GM18873 (cell line): Measurements from ENCODE around the gene QRICH2.

Experiments
- ATAC-seq: cut with Tn5 transposase; IDR thresholded peaks from one replicate; pipeline ENCODE4 v1.9.1; 2021; ENCODE audit warnings: mild to moderate bottlenecking, moderate library complexity, moderate number of reproducible peaks; ENCODE audit not compliant: unreplicated experiment, low FRiP score

The QRICH2 gene

GRCh38 chr17:76279742-76280287 lies 28.3 kb downstream of the QRICH2 start:
- no peak for ATAC-seq

- no peak for ATAC-seq
These were observed 28.9 kb downstream of the QRICH2 start for GRCh38 chr17:76278952-76279741.

- ATAC-seq = no peak
These were observed 29.7 kb downstream of the QRICH2 start for GRCh38 chr17:76278268-76278908.

GRCh38 chr17:76277300-76278267 lies 30.5 kb downstream of the QRICH2 start:
- no peak for ATAC-seq

- no peak for ATAC-seq
These were observed 31.4 kb downstream of the QRICH2 start for GRCh38 chr17:76276461-76277299.

GRCh38 chr17:76276069-76276431 lies 32.0 kb downstream of the QRICH2 start:
- no peak for ATAC-seq

- no peak for ATAC-seq
These were observed 32.6 kb downstream of the QRICH2 start for GRCh38 chr17:76275382-76276068.

GRCh38 chr17:76274112-76274956 lies 33.7 kb downstream of the QRICH2 start:
- no peak for ATAC-seq

- ATAC-seq = no peak
These were observed 34.5 kb downstream of the QRICH2 start for GRCh38 chr17:76273445-76274111.

- peak; percentile 1 for ATAC-seq
These were observed 35.3 kb downstream of the QRICH2 start for GRCh38 chr17:76272541-76273444.

- ATAC-seq = peak; percentile 46
These were observed 36.2 kb downstream of the QRICH2 start for GRCh38 chr17:76271669-76272540.

GRCh38 chr17:76270770-76271668 lies 37.1 kb downstream of the QRICH2 start:
- no peak for ATAC-seq

- no peak for ATAC-seq
These were observed 37.9 kb downstream of the QRICH2 start for GRCh38 chr17:76270127-76270592.
